Muscle layer of duodenum (tissue), 2 donors: Measurements from ENCODE around the gene GCH1.

Experiments
- H3K27ac ChIP-seq: one replicate; pipeline ENCODE4 v1.7.0; 2013; ENCODE audit warnings: mild to moderate bottlenecking, low read length
- H3K27me3 ChIP-seq: one replicate; pipeline ENCODE4 v1.7.0; 2013; ENCODE audit warnings: low read depth, mild to moderate bottlenecking, control low read depth, low read length
- H3K36me3 ChIP-seq, 2 donors: one replicate each; pipeline ENCODE4 v1.7.0; 2013; ENCODE audit warnings: low read length in 2 of 2, control low read depth in 1 of 2, mild to moderate bottlenecking in 1 of 2; ENCODE audit not compliant: insufficient read depth in 2 of 2, control insufficient read depth in 1 of 2
- H3K4me1 ChIP-seq, 2 donors: one replicate each; pipeline ENCODE4 v1.7.0; 2013; ENCODE audit warnings: low read length in 2 of 2, mild to moderate bottlenecking in 2 of 2, control low read depth in 1 of 2, moderate library complexity in 1 of 2; ENCODE audit not compliant: insufficient read depth in 2 of 2, control insufficient read depth in 1 of 2
- H3K4me3 ChIP-seq, 2 donors: one replicate each; pipeline ENCODE4 v1.7.0; 2013; ENCODE audit warnings: low read length in 2 of 2, low read depth in 1 of 2, mild to moderate bottlenecking in 1 of 2
- H3K9me3 ChIP-seq, 2 donors: one replicate each; pipeline ENCODE4 v1.7.0; 2013; ENCODE audit warnings: low read length in 2 of 2, control low read depth in 1 of 2, mild to moderate bottlenecking in 1 of 2; ENCODE audit not compliant: control insufficient read depth in 1 of 2
- donor health status: healthy.

The GCH1 gene, protein sequence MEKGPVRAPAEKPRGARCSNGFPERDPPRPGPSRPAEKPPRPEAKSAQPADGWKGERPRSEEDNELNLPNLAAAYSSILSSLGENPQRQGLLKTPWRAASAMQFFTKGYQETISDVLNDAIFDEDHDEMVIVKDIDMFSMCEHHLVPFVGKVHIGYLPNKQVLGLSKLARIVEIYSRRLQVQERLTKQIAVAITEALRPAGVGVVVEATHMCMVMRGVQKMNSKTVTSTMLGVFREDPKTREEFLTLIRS

GRCh38 chr14:54902521-54903420, at the start of gene GCH1:
Gene GCH1 (minus strand): TSS chr14:54902826. CDS start chr14:54902663, 163 bp downstream.
- peak within 1 kb of the TSS; percentile 80 to 96 for H3K4me3 ChIP-seq
- H3K36me3 ChIP-seq = no peaks in the 10 kb centered on the region
- H3K27me3 ChIP-seq = no peaks in the 10 kb centered on the region
- peak within 1 kb of the TSS; percentile 83 for H3K27ac ChIP-seq
- no peaks in the 10 kb centered on the region for H3K9me3 ChIP-seq
- peaks cover 0 to 7% of the 10 kb centered on the region in 2 donors for H3K4me1 ChIP-seq

- no peak overlapping the region for H3K4me3 ChIP-seq
- H3K4me1 ChIP-seq = no peaks in the 10 kb centered on the region
- no peaks in the 10 kb centered on the region for H3K27me3 ChIP-seq
- H3K9me3 ChIP-seq = no peaks in the 10 kb centered on the region
- H3K36me3 ChIP-seq = no peaks in the 10 kb centered on the region
- no peak overlapping the region for H3K27ac ChIP-seq
Measured at GRCh38 chr14:54947230-54947629, 44.6 kb upstream of the GCH1 start.

- Histone ChIP-seq H3K27me3 (no peaks in the 10 kb centered on the region), H3K4me1 (no peaks in the 10 kb centered on the region), H3K9me3 (no peaks in the 10 kb centered on the region), H3K36me3 (no peaks in the 10 kb centered on the region), H3K27ac (no peak overlapping the region), H3K4me3 (no peak overlapping the region)
Measured at GRCh38 chr14:54946500-54946899, 43.9 kb upstream of the GCH1 start.

DNA sequence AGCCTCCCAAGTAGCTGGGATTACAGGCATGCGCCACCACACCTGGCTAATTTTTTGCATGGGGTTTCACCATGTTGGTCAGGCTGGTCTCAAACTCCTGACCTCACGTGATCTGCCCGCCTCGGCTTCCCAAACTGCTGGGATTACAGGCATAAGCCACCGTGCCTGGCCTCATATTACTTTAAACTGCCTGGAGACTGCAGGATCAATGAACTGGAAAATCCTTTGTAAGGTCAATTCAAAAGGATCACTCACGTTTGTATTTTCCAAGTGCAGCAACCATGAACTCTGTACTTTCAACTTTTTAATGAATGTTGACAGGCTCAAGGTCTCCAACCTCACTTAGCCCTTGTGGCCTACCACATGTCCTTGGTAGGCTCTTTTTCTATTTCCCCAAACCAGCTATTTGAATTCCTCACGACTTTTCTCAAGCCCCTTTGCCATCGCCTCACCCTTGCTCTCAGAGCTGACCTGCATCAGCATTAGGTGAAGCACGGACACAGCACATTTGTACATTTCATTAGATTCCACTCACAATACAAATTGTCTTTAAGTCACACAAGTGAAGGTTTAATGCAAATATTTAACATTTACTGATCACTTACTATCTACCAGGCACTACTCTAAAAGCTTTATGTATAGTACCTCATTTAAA, 42.2 kb upstream of the GCH1 start:
- H3K4me1 ChIP-seq = no peaks in the 10 kb centered on the region
- H3K9me3 ChIP-seq = no peaks in the 10 kb centered on the region
- H3K27ac ChIP-seq = no peak overlapping the region
- H3K36me3 ChIP-seq = no peaks in the 10 kb centered on the region
- H3K27me3 ChIP-seq = no peaks in the 10 kb centered on the region
- H3K4me3 ChIP-seq = no peak overlapping the region

DNA sequence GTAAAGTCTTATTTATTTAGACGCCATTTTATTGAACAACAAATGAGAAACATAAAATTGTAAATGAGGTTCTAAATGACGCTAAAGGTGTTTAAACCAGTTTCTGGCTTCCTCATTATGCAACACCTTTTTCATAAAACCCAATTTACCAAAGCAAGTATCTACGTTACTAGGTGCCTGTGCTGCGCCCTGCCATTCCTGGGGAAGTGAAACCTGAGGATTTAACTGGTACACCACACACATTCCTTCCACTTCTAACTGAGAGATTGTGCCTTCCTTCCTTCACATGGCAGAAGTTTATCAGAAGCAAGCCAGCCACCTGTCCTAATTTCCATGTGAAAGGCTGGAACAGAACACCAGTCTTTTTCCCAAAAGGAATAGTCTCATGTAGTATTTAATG, 40.3 kb upstream of the GCH1 start:
- Histone ChIP-seq H3K27ac (no peak overlapping the region), H3K4me1 (no peaks in the 10 kb centered on the region), H3K9me3 (no peaks in the 10 kb centered on the region), H3K36me3 (no peaks in the 10 kb centered on the region), H3K27me3 (no peaks in the 10 kb centered on the region), H3K4me3 (no peak overlapping the region)

DNA sequence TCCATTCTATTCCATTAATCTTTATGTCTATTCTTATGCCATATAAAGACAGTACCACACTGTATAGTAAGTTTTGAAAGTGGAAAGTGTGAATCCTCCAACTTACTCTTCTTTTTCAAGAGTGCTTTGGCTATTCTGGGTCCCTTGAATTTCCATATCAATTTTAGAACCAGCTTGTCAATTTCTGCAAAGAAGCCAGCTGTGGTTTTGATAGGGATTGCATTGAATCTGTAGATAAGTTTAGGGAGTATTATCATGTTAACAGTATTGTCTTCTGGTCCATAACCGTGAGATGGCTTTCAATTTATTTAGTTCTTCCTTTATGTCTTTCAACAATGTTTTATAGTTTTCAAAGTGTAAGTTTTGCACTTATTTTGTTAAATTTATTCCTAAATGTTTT, 34.2 kb upstream of the GCH1 start:
- no peak overlapping the region for H3K4me3 ChIP-seq
- no peaks in the 10 kb centered on the region for H3K4me1 ChIP-seq
- H3K27me3 ChIP-seq = no peaks in the 10 kb centered on the region
- no peak overlapping the region for H3K27ac ChIP-seq
- H3K9me3 ChIP-seq = no peaks in the 10 kb centered on the region
- no peaks in the 10 kb centered on the region for H3K36me3 ChIP-seq

GRCh38 chr14:54935958-54936357, 33.3 kb upstream of the GCH1 start:
- no peaks in the 10 kb centered on the region for H3K36me3 ChIP-seq
- H3K27ac ChIP-seq = no peak overlapping the region
- no peaks in the 10 kb centered on the region for H3K9me3 ChIP-seq
- no peaks in the 10 kb centered on the region for H3K27me3 ChIP-seq
- H3K4me1 ChIP-seq = no peaks in the 10 kb centered on the region
- no peak overlapping the region for H3K4me3 ChIP-seq

DNA sequence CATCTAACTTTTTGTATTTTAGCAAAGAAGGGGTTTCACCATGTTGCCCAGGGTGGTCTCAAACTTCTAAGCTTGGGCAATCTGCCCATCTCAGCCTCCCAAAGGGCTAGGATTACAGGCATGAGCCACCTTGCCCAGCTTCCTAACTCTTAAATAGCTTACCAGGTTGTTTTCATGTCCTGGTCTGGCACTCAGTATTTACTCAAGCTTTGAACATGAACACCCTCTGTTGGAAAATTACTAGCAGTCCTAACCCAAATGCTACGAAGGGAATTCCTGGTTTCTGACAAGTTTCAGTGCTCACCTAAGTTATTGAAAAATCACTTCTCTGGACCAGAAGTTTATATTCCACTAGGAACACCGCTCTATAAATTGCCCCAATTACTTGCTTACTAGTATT, 32.5 kb upstream of the GCH1 start:
- Histone ChIP-seq H3K4me1 (no peaks in the 10 kb centered on the region), H3K9me3 (no peaks in the 10 kb centered on the region), H3K4me3 (no peak overlapping the region), H3K27me3 (no peaks in the 10 kb centered on the region), H3K36me3 (no peaks in the 10 kb centered on the region), H3K27ac (no peak overlapping the region)

GRCh38 chr14:54933006-54933405, 30.4 kb upstream of the GCH1 start:
- Histone ChIP-seq H3K4me1 (no peaks in the 10 kb centered on the region), H3K4me3 (no peak overlapping the region), H3K27ac (no peak overlapping the region), H3K27me3 (no peaks in the 10 kb centered on the region), H3K9me3 (no peaks in the 10 kb centered on the region), H3K36me3 (no peaks in the 10 kb centered on the region)

DNA sequence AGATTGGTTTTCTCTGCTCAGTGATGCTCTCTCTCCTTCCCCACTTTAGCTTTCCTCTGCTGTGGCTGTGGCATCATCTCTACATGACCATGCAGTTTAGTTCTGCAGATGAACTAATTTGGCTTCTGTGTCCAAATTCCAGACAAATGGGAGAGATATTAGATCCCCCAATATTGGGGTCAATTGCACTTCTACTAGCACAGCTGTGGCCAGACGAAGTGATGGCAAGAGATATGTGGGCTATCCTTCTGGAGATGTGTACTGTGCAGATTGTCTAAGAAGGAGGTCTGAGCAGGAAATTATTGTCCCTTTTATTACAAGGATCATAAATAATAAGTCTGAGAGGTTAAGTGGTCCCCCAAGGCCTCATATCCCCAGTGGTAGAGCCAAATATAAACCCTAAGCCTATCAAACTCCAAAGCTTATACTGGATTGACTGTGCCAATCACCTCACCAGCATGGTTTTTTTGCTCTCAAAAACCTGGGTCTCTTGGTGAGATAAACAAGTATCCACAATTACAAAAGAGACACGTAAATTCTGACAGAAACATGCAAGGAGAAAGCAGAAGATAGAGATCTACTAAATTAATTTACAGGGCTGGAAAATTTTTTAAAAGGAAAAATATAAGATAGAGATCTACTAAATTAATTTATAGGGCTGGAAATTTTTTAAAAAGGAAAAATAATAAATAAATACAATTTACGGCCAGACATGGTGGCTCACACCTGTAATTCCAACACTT, 29.1 kb upstream of the GCH1 start:
- no peaks in the 10 kb centered on the region for H3K4me1 ChIP-seq
- no peaks in the 10 kb centered on the region for H3K27me3 ChIP-seq

GRCh38 chr14:54931101-54931500, 28.5 kb upstream of the GCH1 start:
- H3K27ac ChIP-seq = no peak overlapping the region
- H3K4me1 ChIP-seq = no peaks in the 10 kb centered on the region

More for the DNA sequence above, 29.1 kb upstream of the GCH1 start:
- Histone ChIP-seq H3K27ac (no peak overlapping the region), H3K9me3 (no peaks in the 10 kb centered on the region), H3K36me3 (no peaks in the 10 kb centered on the region), H3K4me3 (no peak overlapping the region)

More at GRCh38 chr14:54931101-54931500, 28.5 kb upstream of the GCH1 start:
- Histone ChIP-seq H3K27me3 (no peaks in the 10 kb centered on the region), H3K4me3 (no peak overlapping the region), H3K36me3 (no peaks in the 10 kb centered on the region), H3K9me3 (no peaks in the 10 kb centered on the region)
